RWPE2 (cell line): ENCODE data around the gene GRAMD1B.

Source experiments
- ATAC-seq: fragments of 200-7000 bp; cut with Tn5 transposase; 3 replicates; pipeline ENCODE4 v1.9.1; 2021; ENCODE audit warnings: low read depth
- DNase-seq: peaks from one replicate; pipeline ENCODE4 v3.0.0-alpha.2; 2020; ENCODE audit warnings: low spot score
- H3K27ac ChIP-seq: fragments of 450-650 bp; 2 replicates; pipeline ENCODE4 v1.5.1; 2017; ENCODE audit warnings: mild to moderate bottlenecking; ENCODE audit not compliant: poor library complexity, severe bottlenecking
- H3K27me3 ChIP-seq: fragments of 250-450 bp; sonication (Bioruptor Pico); 2 replicates; pipeline ENCODE4 v1.5.1; 2021; ENCODE audit warnings: mild to moderate bottlenecking, moderate library complexity; ENCODE audit not compliant: insufficient read depth, poor library complexity, severe bottlenecking
- H3K36me3 ChIP-seq: fragments of 250-450 bp; sonication (Bioruptor Pico); 2 replicates; pipeline ENCODE4 v1.5.1; 2020; ENCODE audit warnings: low read depth, mild to moderate bottlenecking, moderate library complexity
- H3K4me1 ChIP-seq: fragments of 250-450 bp; sonication (Bioruptor Pico); 2 replicates; pipeline ENCODE4 v1.5.1; 2021; ENCODE audit warnings: mild to moderate bottlenecking, moderate library complexity; ENCODE audit not compliant: insufficient read depth, poor library complexity, severe bottlenecking
- H3K4me3 ChIP-seq: fragments of 250-450 bp; sonication (Bioruptor Pico); 2 replicates; pipeline ENCODE4 v1.5.1; 2021; ENCODE audit warnings: mild to moderate bottlenecking, moderate library complexity; ENCODE audit not compliant: severe bottlenecking
- H3K9me3 ChIP-seq: fragments of 250-450 bp; sonication (Bioruptor Pico); 2 replicates; pipeline ENCODE4 v1.5.1; 2021; ENCODE audit warnings: mild to moderate bottlenecking, moderate library complexity; ENCODE audit not compliant: severe bottlenecking
- CTCF ChIP-seq: fragments of 450-650 bp; IDR thresholded peaks from one replicate; pipeline ENCODE4 v1.5.1; 2017; ENCODE audit warnings: mild to moderate bottlenecking, moderate library complexity; ENCODE audit not compliant: poor library complexity, severe bottlenecking

GRAMD1B gene

GRCh38 chr11:123392431-123392830, 37.6 kb upstream of the GRAMD1B start:
- no peak for DNase-seq

GRCh38 chr11:123392844-123393243, 37.2 kb upstream of the GRAMD1B start:
- no peaks in the 10 kb centered on the region for H3K36me3 ChIP-seq
- no peaks in the 10 kb centered on the region for H3K4me1 ChIP-seq
- no peak overlapping the region for H3K27ac ChIP-seq
- ATAC-seq (no peak), DNase-seq (no peak)
- no peak overlapping the region for H3K4me3 ChIP-seq
- H3K27me3 ChIP-seq: peaks cover 3% of the 10 kb centered on the region
- TF ChIP-seq CTCF: no peak
- H3K9me3 ChIP-seq: no peaks in the 10 kb centered on the region

More at GRCh38 chr11:123392431-123392830, 37.6 kb upstream of the GRAMD1B start:
- no peak for ATAC-seq
- Histone ChIP-seq H3K4me1 (no peaks in the 10 kb centered on the region), H3K27me3 (peaks cover 3% of the 10 kb centered on the region), H3K4me3 (no peak overlapping the region), H3K27ac (no peak overlapping the region), H3K36me3 (no peaks in the 10 kb centered on the region), H3K9me3 (no peaks in the 10 kb centered on the region)
- TF ChIP-seq CTCF: no peak

GRCh38 chr11:123393312-123393927, 36.6 kb upstream of the GRAMD1B start:
- Histone ChIP-seq H3K4me3 (no peak overlapping the region), H3K27ac (no peak overlapping the region), H3K4me1 (no peaks in the 10 kb centered on the region), H3K36me3 (no peaks in the 10 kb centered on the region), H3K27me3 (peaks cover 3% of the 10 kb centered on the region), H3K9me3 (no peaks in the 10 kb centered on the region)
- ATAC-seq: no peak
- DNase-seq: no peak
- TF ChIP-seq CTCF: no peak

- Histone ChIP-seq H3K4me1 (no peaks in the 10 kb centered on the region), H3K9me3 (no peaks in the 10 kb centered on the region), H3K27me3 (no peaks in the 10 kb centered on the region), H3K36me3 (no peaks in the 10 kb centered on the region), H3K27ac (no peak overlapping the region), H3K4me3 (no peak overlapping the region)
- TF ChIP-seq CTCF: no peak
- DNase-seq: no peak
- ATAC-seq: no peak
Measured at GRCh38 chr11:123404676-123405075, 25.4 kb upstream of the GRAMD1B start.

GRCh38 chr11:123405123-123405592, 24.9 kb upstream of the GRAMD1B start:
- TF ChIP-seq CTCF: no peak
- Histone ChIP-seq H3K4me3 (no peak overlapping the region), H3K4me1 (no peaks in the 10 kb centered on the region), H3K36me3 (no peaks in the 10 kb centered on the region), H3K27ac (no peak overlapping the region), H3K9me3 (no peaks in the 10 kb centered on the region), H3K27me3 (no peaks in the 10 kb centered on the region)
- DNase-seq (no peak), ATAC-seq (no peak)
